Measurements from ENCODE around the gene KLRC4.

The KLRC4 gene

GRCh38 chr12:10406725-10407124 lies 2.8 kb downstream of the KLRC4 start:
- TF ChIP-seq REST (IDR thresholded peaks at IDR 0.05; ENCODE audit: insufficient read depth in 1 of 2, low read depth in 2 of 2, low read length in 2 of 2): no peak
- no peak for TF ChIP-seq TAF1 (IDR thresholded peaks at IDR 0.05; ENCODE audit: borderline replicate concordance, insufficient read depth, low read length)
- no peak for TF ChIP-seq SIN3A (IDR thresholded peaks at IDR 0.05; ENCODE audit: borderline replicate concordance, insufficient read depth, low read length)
- TF ChIP-seq POLR2AphosphoS5 (IDR thresholded peaks at IDR 0.05; ENCODE audit: low read depth, low read length): no peak
- no peak for TF ChIP-seq FOXP2 (optimal IDR thresholded peaks at IDR 0.05; ENCODE audit: borderline replicate concordance, extremely low read depth, extremely low read length, insufficient read depth)

GRCh38 chr12:10405294-10405693 lies 4.3 kb downstream of the KLRC4 start:
- TF ChIP-seq FOXP2 (optimal IDR thresholded peaks at IDR 0.05; ENCODE audit: borderline replicate concordance, extremely low read depth, extremely low read length, insufficient read depth): no peak
- TF ChIP-seq TAF1 (IDR thresholded peaks at IDR 0.05; ENCODE audit: borderline replicate concordance, insufficient read depth, low read length): no peak
- no peak for TF ChIP-seq REST (IDR thresholded peaks at IDR 0.05; ENCODE audit: insufficient read depth in 1 of 2, low read depth in 2 of 2, low read length in 2 of 2)
- no peak for TF ChIP-seq POLR2AphosphoS5 (IDR thresholded peaks at IDR 0.05; ENCODE audit: low read depth, low read length)
- TF ChIP-seq SIN3A (IDR thresholded peaks at IDR 0.05; ENCODE audit: borderline replicate concordance, insufficient read depth, low read length): no peak

GRCh38 chr12:10404798-10405197 lies 4.8 kb downstream of the KLRC4 start:
- no peak for TF ChIP-seq POLR2AphosphoS5 (IDR thresholded peaks at IDR 0.05; ENCODE audit: low read depth, low read length)
- no peak for TF ChIP-seq SIN3A (IDR thresholded peaks at IDR 0.05; ENCODE audit: borderline replicate concordance, insufficient read depth, low read length)
- no peak for TF ChIP-seq REST (IDR thresholded peaks at IDR 0.05; ENCODE audit: insufficient read depth in 1 of 2, low read depth in 2 of 2, low read length in 2 of 2)
- TF ChIP-seq TAF1 (IDR thresholded peaks at IDR 0.05; ENCODE audit: borderline replicate concordance, insufficient read depth, low read length): no peak
- TF ChIP-seq FOXP2 (optimal IDR thresholded peaks at IDR 0.05; ENCODE audit: borderline replicate concordance, extremely low read depth, extremely low read length, insufficient read depth): no peak

GRCh38 chr12:10400829-10401228 lies 8.7 kb downstream of the KLRC4 start:
- no peak for TF ChIP-seq SIN3A (IDR thresholded peaks at IDR 0.05; ENCODE audit: borderline replicate concordance, insufficient read depth, low read length)
- TF ChIP-seq TAF1 (IDR thresholded peaks at IDR 0.05; ENCODE audit: borderline replicate concordance, insufficient read depth, low read length): no peak
- no peak for TF ChIP-seq REST (IDR thresholded peaks at IDR 0.05; ENCODE audit: insufficient read depth in 1 of 2, low read depth in 2 of 2, low read length in 2 of 2)
- no peak for TF ChIP-seq FOXP2 (optimal IDR thresholded peaks at IDR 0.05; ENCODE audit: borderline replicate concordance, extremely low read depth, extremely low read length, insufficient read depth)
- no peak for TF ChIP-seq POLR2AphosphoS5 (IDR thresholded peaks at IDR 0.05; ENCODE audit: low read depth, low read length)

GRCh38 chr12:10398168-10398567 lies 11.4 kb downstream of the KLRC4 start:
- TF ChIP-seq FOXP2 (optimal IDR thresholded peaks at IDR 0.05; ENCODE audit: borderline replicate concordance, extremely low read depth, extremely low read length, insufficient read depth) (no peak), SIN3A (IDR thresholded peaks at IDR 0.05; ENCODE audit: borderline replicate concordance, insufficient read depth, low read length) (no peak), TAF1 (IDR thresholded peaks at IDR 0.05; ENCODE audit: borderline replicate concordance, insufficient read depth, low read length) (no peak), POLR2AphosphoS5 (IDR thresholded peaks at IDR 0.05; ENCODE audit: low read depth, low read length) (no peak), REST (IDR thresholded peaks at IDR 0.05; ENCODE audit: insufficient read depth in 1 of 2, low read depth in 2 of 2, low read length in 2 of 2) (no peak)

All from PFSK-1 (cell line).